GOT3 (cell line): ENCODE measurements around the gene MPL.

Experiments used
- DNase-seq: peaks from one replicate; lab custom pipeline; 2025; ENCODE audit warnings: mixed read lengths; lab: John Stamatoyannopoulos, UW

MPL gene

GRCh38 chr1:43325381-43325780 is 12.2 kb upstream of the MPL start:
- DNase-seq = no peak

GRCh38 chr1:43327549-43328292 is 9.9 kb upstream of the MPL start:
- no peak for DNase-seq

GRCh38 chr1:43329995-43330751 is 7.4 kb upstream of the MPL start:
- peak; percentile 51 for DNase-seq

- DNase-seq = no peak
Measured at GRCh38 chr1:43331688-43332087, 5.9 kb upstream of the MPL start.

- no peak for DNase-seq
Measured at GRCh38 chr1:43334453-43335205, 3.0 kb upstream of the MPL start.

- no peak for DNase-seq
Measured at GRCh38 chr1:43338001-43338400, 383 bp downstream of the MPL start.

- DNase-seq = no peak
Measured at GRCh38 chr1:43339584-43340232, 2.1 kb downstream of the MPL start.

GRCh38 chr1:43340559-43340958 is 2.9 kb downstream of the MPL start:
- no peak for DNase-seq

- DNase-seq = no peak
Measured at GRCh38 chr1:43344267-43344850, 6.7 kb downstream of the MPL start.

GRCh38 chr1:43345120-43345519 is 7.5 kb downstream of the MPL start:
- DNase-seq = no peak

- DNase-seq = no peak
Measured at GRCh38 chr1:43346636-43347035, 9.0 kb downstream of the MPL start.

GRCh38 chr1:43348343-43348808 is 10.8 kb downstream of the MPL start:
- DNase-seq = no peak

GRCh38 chr1:43348809-43349593 is 11.4 kb downstream of the MPL start:
- no peak for DNase-seq

GRCh38 chr1:43349594-43350306 is 12.1 kb downstream of the MPL start:
- DNase-seq = no peak

GRCh38 chr1:43350976-43351375 is 13.4 kb downstream of the MPL start:
- no peak for DNase-seq

- DNase-seq = no peak
Measured at GRCh38 chr1:43351421-43352350, 14.1 kb downstream of the MPL start.

GRCh38 chr1:43352351-43352705 is 14.7 kb downstream of the MPL start:
- no peak for DNase-seq

GRCh38 chr1:43352881-43353280 is 15.3 kb downstream of the MPL start:
- DNase-seq = no peak

- DNase-seq = no peak
Measured at GRCh38 chr1:43354471-43354870, 16.9 kb downstream of the MPL start.
